CD4-positive, alpha-beta T cell treated with Interleukin-2 at 100 ng/mL for 4 hours (primary cell): ENCODE results near the gene BRAT1.
A peak's percentile ranks its signal among the peaks of the same experiment; 100 is the strongest.
"Not testable (repeated sequence)": the region's sequence is repeated elsewhere in the genome, so short reads cannot be mapped to it uniquely, and the experiment has no call there.

Source experiments
- DNase-seq: peaks from one replicate; pipeline ENCODE4 v3.0.0-alpha.2; 2020; ENCODE audit warnings: low spot score

BRAT1 gene

GRCh38 chr7:2555121-2556052, at the start of gene BRAT1:
Gene BRAT1 (minus strand): TSS chr7:2555524. CDS start chr7:2554431, 1,093 bp downstream.
- peak; percentile 94 for DNase-seq

DNA sequence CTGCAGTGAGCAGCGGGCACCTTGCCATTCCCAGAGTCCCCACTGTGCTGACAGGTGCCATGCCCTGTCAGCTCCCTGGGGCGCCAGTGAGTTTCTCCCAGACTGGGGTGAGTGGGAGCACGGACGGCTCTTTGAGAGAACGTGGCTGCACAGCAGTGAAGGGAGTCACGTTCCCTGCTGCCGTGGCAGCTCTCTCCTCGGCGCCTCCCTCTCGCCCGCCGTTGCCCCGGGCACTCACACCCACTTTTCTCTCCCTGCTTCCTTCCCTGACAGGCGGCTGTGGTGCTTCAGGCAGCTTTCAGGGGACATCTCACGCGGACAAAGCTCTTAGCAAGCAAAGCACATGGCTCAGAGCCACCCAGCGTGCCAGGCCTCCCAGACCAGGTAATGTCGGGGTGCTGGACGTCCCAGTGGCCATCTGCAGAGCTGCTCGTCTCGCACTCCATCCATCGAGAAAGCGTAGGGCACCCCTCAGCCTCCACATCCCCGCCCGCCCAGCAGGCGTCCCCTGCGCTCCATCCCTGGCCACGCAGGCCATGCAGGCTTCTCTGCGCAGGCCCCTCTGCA, 49.4 kb upstream of the BRAT1 start:
- no peak for DNase-seq

- DNase-seq = no peak
Observed at GRCh38 chr7:2603044-2603965, 48.0 kb upstream of the BRAT1 start.

DNA sequence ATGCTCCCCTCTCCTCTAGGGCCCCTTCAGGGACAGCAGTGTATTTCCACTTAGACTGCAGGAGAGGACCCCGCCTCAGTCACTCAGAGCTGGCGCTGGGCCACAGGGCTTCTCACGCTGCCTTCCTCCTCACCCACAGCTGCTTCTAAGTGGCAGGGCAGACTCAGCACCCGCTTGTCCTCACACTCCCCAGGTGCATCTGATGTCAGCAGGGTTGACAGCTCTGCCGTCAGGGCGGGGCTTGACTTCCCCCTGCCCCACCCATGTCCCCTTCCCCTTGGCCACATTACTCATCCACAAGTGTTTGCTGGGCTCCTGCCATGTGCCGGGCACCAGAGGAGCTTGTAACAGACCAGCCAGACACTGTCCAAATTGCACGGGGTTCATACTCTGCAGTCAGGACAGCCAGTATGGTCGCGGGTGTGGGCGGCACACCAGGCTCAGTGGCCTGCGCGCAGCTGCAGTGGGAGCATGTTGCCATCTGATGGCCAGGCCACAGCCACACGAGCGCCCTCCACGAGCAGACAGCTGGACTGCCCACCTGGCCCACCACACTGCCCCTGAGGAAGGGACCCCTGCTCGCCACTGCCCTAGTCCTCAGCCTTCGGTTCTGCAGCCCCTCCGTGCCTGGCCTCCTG, 47.2 kb upstream of the BRAT1 start:
- DNase-seq = no peak

GRCh38 chr7:2601907-2602306, 46.6 kb upstream of the BRAT1 start:
- DNase-seq = no peak

GRCh38 chr7:2601065-2601464, 45.7 kb upstream of the BRAT1 start:
- DNase-seq = no peak

- no peak for DNase-seq
Observed at GRCh38 chr7:2598154-2598823, 43.0 kb upstream of the BRAT1 start.

- no peak for DNase-seq
Observed at GRCh38 chr7:2597273-2597640, 41.9 kb upstream of the BRAT1 start.

DNA sequence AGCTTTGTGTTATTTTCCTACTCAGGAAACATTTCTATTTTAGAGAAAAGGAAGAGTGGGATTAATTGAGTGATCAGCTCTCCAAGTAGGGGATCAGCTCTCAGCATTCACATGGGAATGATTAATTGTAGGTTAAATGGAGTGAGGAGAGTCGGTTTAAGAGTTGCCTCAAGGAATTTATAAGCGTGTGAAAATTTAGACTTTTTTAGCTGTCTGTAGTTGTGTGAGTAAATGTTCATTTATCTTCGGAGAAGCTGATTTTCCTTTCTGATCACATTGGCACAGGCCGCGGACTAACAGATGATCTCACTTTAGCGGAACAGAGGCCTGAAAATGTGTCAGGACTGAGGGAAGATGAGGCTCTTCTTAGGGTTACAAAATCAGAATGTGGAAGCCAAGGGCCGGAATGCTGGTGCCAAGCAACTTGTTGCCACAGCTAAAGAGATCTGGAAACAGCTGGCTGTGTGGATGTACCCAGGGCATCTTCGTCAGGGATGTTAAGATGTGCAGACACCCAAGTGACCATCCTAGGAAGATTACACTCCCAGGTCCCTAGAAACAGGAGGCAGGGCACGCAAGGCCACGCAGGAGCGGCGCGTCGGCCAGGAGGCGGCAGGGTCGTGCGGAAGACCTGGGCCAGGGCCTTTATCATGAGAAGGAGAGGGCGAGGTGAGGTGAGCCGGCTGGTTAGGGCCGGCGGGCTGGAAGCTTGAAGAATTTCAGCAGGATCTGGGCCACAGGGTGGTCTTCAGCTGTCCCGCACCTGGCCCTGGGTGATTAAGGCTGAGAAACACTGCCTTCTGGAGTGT, 41.3 kb upstream of the BRAT1 start:
- DNase-seq = no peak

- DNase-seq = no peak
Observed at GRCh38 chr7:2595258-2595860, 40.0 kb upstream of the BRAT1 start.

DNA sequence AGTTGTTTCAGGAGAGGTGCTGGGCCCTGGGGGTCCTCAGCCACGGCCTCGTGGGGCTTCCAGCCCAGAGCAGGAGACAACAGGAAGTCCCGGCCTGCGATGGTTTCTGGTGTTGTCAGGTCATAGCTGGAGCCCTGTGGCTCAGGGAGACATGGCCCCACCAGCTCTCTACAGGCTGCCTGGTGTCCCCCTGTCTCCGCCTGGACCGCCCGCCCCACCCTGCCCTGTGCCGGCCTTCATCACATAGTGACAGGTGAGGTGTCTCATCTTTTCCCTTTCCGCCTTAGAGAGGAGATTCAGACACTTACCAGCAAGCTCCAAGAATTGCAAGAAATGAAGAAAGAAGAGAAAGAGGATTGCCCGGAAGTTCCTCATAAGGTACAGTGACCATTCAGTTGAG, 39.3 kb upstream of the BRAT1 start:
- no peak for DNase-seq

GRCh38 chr7:2593036-2593727, 37.9 kb upstream of the BRAT1 start:
- no peak for DNase-seq

GRCh38 chr7:2592375-2592865, 37.1 kb upstream of the BRAT1 start:
- no peak for DNase-seq

- DNase-seq = not testable (repeated sequence)
Observed at GRCh38 chr7:2589941-2590340, 34.6 kb upstream of the BRAT1 start.

GRCh38 chr7:2589341-2589740, 34.0 kb upstream of the BRAT1 start:
- no peak for DNase-seq

GRCh38 chr7:2587778-2588177, 32.5 kb upstream of the BRAT1 start:
- DNase-seq = no peak

DNA sequence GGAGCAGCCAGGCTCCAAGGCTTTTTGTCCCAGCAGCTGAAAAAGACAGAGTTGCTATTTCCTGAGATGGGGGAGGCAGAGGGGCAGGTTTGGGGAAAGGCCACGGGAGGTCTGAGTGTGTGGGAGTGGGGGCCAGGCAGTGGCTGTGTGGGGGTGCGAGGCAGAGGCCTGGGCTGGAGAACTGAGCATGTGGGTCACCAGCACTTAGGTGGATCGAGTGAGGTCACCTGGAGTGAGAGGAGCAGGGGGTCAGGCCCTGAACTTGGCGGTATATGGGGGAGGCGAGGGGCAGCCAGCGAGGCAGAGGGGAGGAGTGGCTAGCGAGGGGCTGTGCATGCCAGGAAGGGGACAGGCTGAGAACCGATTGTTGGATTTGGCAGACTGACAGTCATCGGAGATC, 31.8 kb upstream of the BRAT1 start:
- DNase-seq = no peak

GRCh38 chr7:2586326-2587020, 31.1 kb upstream of the BRAT1 start:
- no peak for DNase-seq

- no peak for DNase-seq
Observed at GRCh38 chr7:2585446-2585845, 30.1 kb upstream of the BRAT1 start.
